Measurements from ENCODE around the gene HRG. TPM values are rescaled to one million over a fixed set of nuclear protein-coding genes. Genes with fewer than 3 reads are reported as not detected.

Gene HRG
- total RNA-seq, 1 donor from 2014 or later = not detected

DNA sequence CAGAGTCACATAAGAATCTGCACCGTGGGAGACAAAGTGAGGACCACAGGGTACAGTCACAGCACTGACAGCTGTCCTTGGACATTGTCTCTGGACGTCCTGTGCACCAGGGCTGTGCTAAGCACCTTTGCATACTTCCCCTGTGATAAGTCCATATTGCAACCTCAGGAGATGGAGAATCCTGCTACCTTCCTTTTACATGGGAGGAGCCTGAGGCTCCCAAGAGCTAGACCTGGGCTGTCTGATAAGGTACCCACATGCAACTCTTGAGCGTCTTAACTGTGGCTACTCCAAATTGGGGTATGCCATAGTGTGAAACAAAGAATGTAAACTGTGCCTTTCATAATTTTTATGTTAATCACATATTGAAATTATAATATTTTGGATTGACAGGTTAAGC is 28.1 kb upstream of the HRG start:
- DNase-seq (ENCODE audit: low spot score in 2 of 2) = no peak
- FAIRE-seq = no peak

DNA sequence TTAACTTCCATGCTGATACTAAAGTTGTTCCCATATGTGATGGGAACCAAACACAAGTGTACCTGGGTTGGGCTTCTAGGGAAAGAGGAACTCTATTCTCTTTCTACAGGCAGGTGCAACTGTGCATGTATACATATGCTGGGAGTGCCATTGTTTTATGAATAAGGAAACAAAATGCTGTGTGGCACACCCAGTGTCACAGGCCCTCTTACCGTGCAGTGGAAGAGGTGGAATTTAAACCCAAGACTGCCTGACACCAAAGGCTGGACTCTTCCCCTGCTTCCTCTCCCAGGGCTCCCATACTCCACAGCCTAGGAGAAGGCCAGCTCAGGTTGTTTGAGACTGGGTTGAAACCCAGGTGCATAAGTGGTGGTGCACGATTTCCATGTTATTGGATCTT is 27.6 kb upstream of the HRG start:
- FAIRE-seq = no peak
- DNase-seq (ENCODE audit: low spot score in 2 of 2) = no peak

DNA sequence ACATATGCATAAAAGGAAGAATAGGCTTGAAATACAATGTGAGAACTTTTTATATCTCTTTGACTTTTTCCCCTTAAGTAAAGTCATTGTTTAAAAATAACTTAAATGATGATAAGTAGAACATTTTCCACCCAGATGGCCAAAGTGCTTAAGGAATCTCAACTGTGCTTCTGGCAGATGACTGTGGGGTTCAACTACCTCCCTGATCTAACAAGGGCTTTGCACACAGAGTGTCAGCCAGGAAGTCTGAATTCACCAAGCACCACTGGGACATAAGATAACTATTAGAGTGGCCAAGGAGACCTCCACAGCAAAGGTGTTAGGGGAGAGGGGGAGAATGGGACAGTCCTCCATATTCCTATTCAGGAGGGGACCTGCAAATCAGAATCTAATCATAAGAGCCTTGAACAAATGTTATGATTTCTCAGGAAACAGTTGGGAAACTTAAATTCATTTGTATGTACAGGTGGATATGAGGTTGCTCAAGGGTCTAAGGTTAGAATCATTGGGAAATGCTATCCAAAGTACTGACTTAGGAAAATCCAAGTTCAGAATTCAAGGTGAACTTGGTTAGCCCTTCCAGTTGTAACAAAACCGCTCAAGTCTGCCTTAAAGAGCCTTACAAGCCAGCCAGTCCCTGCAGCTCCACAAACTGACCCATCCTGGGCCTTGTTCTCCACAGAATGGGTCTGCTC is 25.9 kb upstream of the HRG start, which contains the start of gene FETUB:
Gene FETUB (plus strand): TSS at position 622 of the 695 bp plus-strand sequence. CDS start 62 bp downstream, at position 684.
- no peak for FAIRE-seq
- DNase-seq (ENCODE audit: low spot score in 2 of 2) = no peak

DNA sequence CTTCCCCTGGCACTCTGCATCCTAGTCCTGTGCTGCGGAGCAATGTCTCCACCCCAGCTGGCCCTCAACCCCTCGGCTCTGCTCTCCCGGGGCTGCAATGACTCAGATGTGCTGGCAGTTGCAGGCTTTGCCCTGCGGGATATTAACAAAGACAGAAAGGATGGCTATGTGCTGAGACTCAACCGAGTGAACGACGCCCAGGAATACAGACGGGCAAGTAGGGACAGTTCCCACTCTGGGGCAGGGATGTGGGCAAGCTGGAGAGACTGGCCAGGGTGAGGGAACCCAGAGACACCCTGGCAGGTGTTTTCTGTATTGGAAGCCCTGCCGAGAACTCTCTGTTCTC is 25.4 kb upstream of the HRG start:
- DNase-seq (ENCODE audit: low spot score in 2 of 2) (no peak), FAIRE-seq (no peak)

DNA sequence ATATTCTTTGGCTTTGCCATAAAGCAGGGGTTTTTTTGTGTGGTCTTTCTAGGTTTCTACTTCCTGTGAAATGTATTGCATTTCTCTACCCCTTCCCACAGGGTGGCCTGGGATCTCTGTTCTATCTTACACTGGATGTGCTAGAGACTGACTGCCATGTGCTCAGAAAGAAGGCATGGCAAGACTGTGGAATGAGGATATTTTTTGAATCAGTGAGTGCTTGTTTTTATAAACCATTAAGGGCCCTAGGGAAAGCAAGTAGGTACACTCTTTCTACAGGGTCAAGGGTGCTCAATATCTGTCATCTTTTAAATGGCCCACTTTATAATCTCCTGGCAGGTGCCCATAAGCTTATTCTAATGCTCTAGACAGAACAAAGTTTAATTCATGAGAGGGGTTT is 24.9 kb upstream of the HRG start:
- no peak for FAIRE-seq
- DNase-seq (ENCODE audit: low spot score in 2 of 2) = no peak

DNA sequence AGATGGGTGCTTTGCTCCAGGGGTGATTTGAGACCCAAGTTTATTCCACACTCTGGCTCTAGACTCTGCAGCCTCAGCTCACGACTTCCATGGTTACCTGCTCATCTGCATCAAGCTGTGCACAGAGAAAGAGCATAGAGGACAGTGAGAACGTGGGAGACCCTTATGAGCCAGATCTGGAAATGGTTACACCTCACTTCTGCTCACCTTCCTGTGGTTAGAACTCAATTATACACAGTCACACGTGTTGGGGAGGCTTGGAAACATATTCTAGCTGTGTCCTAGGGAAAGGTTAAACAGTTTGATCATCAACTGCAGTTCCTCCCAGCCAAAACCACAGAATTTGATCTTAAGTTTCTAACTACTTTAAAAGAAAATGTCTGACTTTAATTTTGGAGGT is 23.8 kb upstream of the HRG start:
- no peak for DNase-seq (ENCODE audit: low spot score in 2 of 2)

GRCh38 chr3:186643493-186643892 is 22.3 kb upstream of the HRG start:
- DNase-seq (ENCODE audit: low spot score in 2 of 2) = no peak
- no peak for FAIRE-seq

More for the DNA sequence above, 23.8 kb upstream of the HRG start:
- no peak for FAIRE-seq

DNA sequence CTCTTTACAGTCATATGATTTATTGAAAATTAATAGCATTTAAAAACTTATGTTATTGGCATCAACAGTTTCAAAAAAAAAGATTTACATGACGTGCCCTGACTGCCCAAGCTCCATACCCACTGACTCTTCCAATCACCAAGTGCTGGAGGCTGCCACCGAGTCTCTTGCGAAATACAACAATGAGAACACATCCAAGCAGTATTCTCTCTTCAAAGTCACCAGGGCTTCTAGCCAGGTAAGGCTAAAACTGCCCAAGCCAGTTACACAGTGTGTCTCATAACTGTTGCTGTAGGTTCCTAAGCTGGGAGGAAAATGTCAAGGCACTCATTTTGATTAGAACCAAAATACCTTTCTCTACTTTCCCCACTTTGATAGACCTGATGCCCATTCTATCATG is 21.1 kb upstream of the HRG start:
- DNase-seq (ENCODE audit: low spot score in 2 of 2) = no peak
- FAIRE-seq = no peak

DNA sequence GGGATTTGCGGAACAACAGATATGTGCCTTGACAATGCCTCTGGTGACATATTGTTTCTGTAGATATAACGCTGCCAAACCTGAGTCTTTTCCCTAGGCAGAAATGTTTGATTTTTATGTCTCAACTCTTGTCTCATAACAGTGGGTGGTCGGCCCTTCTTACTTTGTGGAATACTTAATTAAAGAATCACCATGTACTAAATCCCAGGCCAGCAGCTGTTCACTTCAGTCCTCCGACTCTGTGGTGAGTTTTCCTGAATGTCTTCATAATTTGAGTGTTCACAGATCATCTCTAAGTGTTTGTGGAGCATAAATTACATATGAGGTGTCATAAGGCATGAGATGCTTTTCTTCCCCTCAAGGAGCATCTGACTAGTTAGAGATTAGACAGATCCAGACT is 19.7 kb upstream of the HRG start:
- DNase-seq (ENCODE audit: low spot score in 2 of 2) (no peak), FAIRE-seq (no peak)

GRCh38 chr3:186646841-186647240 is 19.0 kb upstream of the HRG start:
- no peak for FAIRE-seq
- DNase-seq (ENCODE audit: low spot score in 2 of 2) = no peak

GRCh38 chr3:186648851-186649250 is 17.0 kb upstream of the HRG start:
- FAIRE-seq = no peak
- no peak for DNase-seq (ENCODE audit: low spot score in 2 of 2)

- no peak for DNase-seq (ENCODE audit: low spot score in 2 of 2)
- no peak for FAIRE-seq
These were observed 14.1 kb upstream of the HRG start for GRCh38 chr3:186651678-186652215.

DNA sequence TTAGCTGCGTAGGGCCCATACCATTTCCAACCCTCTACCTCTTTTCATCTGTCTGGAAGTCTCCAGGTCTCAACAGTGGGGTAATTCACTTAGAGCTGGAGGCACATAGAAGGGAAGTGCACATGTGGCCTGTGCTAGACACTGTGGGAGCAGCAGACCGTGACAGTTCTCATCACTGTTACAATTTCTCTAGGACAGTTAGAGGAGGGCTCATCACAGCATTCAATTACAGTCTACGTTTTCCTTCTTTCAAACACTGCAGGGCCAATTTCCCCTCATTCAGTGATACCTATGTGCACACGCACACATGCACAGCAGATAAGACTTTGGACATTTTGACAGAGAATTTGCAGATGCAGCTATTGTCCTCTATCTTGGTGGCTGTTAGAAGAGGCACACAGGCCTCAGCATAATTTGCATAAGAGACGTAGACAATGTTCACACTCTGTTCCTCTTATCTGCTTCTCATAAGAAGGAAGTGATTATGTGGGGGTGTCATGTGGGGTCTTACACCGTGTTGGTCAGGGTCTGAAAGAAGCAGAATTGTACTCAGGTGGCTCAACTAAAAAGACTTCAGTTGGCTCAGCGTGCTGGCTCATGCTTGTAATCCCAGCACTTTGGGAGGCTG is 12.6 kb upstream of the HRG start:
- DNase-seq (ENCODE audit: low spot score in 2 of 2) (no peak), FAIRE-seq (no peak)

- no peak for FAIRE-seq
These were observed 11.8 kb upstream of the HRG start for GRCh38 chr3:186653984-186654383.

GRCh38 chr3:186663361-186664118 is 2.3 kb upstream of the HRG start:
- DNase-seq (ENCODE audit: low spot score in 2 of 2) (no peak), FAIRE-seq (no peak)

More at GRCh38 chr3:186653984-186654383, 11.8 kb upstream of the HRG start:
- no peak for DNase-seq (ENCODE audit: low spot score in 2 of 2)

DNA sequence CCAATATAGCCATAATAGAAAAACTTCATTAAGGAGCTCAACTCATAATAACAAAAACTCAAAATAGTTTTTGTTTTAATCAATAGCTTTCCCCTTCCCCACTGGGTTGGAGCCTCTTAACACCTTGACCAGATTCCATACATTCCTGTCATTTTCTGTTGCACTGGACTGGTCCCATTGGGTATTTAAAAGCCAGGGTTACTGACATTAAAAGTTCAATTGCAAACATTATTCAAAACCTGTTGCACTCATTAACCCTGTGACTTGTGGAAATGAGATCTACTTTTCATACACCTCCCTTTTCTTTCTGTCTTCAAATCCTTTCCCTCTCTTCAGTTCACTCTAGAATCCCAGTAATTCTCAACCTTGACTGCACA is 1.7 kb upstream of the HRG start:
- no peak for FAIRE-seq

GRCh38 chr3:186664506-186664905 is 1.3 kb upstream of the HRG start:
- DNase-seq (ENCODE audit: low spot score in 2 of 2) (no peak), FAIRE-seq (no peak)

More for the DNA sequence above, 1.7 kb upstream of the HRG start:
- no peak for DNase-seq (ENCODE audit: low spot score in 2 of 2)

DNA sequence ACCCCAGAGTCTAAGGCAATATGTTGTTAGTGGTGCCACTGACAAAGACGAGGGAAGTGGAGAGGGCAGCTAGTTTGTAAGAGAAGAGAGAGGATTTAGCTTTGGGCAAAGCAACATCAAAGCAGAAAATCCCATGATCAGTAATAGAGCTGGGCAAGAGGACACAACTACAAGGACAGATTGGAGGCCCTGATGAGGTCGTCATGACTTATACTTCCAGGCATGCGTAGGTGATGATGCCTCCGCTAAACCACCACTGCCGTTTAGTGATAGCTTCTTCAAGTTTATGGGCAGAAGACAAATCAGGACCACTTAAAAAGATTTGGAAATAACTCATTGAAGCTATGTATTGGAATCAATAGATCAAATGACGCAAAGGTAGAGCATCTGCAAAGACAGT is 2.6 kb downstream of the HRG start:
- DNase-seq (ENCODE audit: low spot score in 2 of 2) = no peak
- FAIRE-seq = no peak

- no peak for FAIRE-seq
- DNase-seq (ENCODE audit: low spot score in 2 of 2) = no peak
These were observed 3.7 kb downstream of the HRG start for GRCh38 chr3:186669378-186670084.

DNA sequence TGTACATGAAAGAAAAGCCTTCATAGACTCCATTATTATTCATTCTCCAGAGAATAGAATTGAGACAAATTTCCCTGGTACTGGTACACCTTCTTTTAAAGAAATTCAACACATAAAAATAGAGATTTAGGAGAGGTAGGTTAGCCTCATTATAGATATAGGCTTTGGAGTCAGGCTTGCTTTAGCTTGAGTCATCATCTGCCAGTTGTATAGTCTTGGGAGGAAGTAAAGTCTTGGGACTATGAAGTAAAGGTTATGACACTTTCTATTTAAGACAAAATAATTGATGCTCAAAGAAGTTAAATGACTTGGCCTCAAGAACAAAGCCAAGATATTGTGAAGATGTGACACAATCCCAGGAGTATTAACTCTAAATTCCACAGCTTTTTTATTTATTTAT is 4.3 kb downstream of the HRG start:
- no peak for FAIRE-seq
- DNase-seq (ENCODE audit: low spot score in 2 of 2) = no peak

DNA sequence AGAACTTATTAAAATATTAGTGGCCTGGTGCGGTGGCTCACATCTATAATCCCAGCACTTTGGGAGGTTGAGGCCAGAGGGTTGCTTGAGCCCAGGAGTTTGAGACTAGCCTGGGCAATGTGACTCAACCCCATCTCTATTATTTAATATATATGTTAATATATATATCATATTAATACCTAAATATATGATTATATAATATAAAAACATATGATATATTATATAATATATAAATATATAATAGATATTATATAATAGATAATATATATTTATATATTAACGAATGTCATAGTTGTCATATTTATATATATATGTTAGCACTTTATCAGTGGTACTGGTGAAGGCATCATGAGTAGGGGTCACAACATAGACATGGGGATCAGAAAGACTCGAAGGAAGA is 5.2 kb downstream of the HRG start:
- no peak for DNase-seq (ENCODE audit: low spot score in 2 of 2)
- FAIRE-seq = no peak
